Esophagus (tissue), 2 donors: ENCODE data around the gene GNA12. TPM values are rescaled to one million over a fixed set of nuclear protein-coding genes. Genes with fewer than 3 reads are reported as not detected.

ENCODE experiments used
- H3K27ac ChIP-seq, 2 donors: one replicate each; pipeline ENCODE4 v1.5.1; 2013; ENCODE audit warnings: low read depth in 2 of 2, mild to moderate bottlenecking in 2 of 2, inconsistent platforms in 1 of 2, low read length in 1 of 2, moderate library complexity in 1 of 2
- H3K27me3 ChIP-seq, 2 donors: one replicate each; pipeline ENCODE4 v1.6.1; 2013; ENCODE audit warnings: low read length in 2 of 2, control low read depth in 1 of 2, mild to moderate bottlenecking in 1 of 2; ENCODE audit not compliant: insufficient read depth in 2 of 2, control insufficient read depth in 1 of 2
- H3K36me3 ChIP-seq, 2 donors: one replicate each; pipeline ENCODE4 v1.6.1; 2013; ENCODE audit warnings: low read length in 1 of 2; ENCODE audit not compliant: control insufficient read depth in 2 of 2, insufficient read depth in 2 of 2
- H3K4me1 ChIP-seq, 2 donors: one replicate each; pipeline ENCODE4 v1.6.1; 2013; ENCODE audit warnings: low read length in 1 of 2; ENCODE audit not compliant: control insufficient read depth in 2 of 2, insufficient read depth in 2 of 2
- H3K4me3 ChIP-seq, 2 donors: one replicate each; pipeline ENCODE4 v1.5.1; 2013; ENCODE audit warnings: low read length in 2 of 2, mild to moderate bottlenecking in 2 of 2, low read depth in 1 of 2, moderate library complexity in 1 of 2
- H3K9me3 ChIP-seq, 2 donors: one replicate each; pipeline ENCODE4 v1.6.1; 2013; ENCODE audit warnings: mild to moderate bottlenecking in 2 of 2, low read depth in 1 of 2, low read length in 1 of 2, moderate library complexity in 1 of 2; ENCODE audit not compliant: control insufficient read depth in 2 of 2, insufficient read depth in 1 of 2
- WGBS, 2 donors: extraction: QIAGEN DNeasy Blood & Tissue Kit; methylation state at CpG; one replicate each; pipeline ENCODE4 v1.1.7; 2013; 5-methylcytosine and 5-hydroxymethylcytosine counted together
- polyA plus RNA-seq, 2 donors: library from polyadenylated mRNA; stranded (reverse); fragments of 200-250 nt; gene quantifications; one replicate each; pipeline ENCODE4 v1.2.3, GENCODE V29; 2013
- donor health status: healthy with polysubstance abuse.
- donor health status: Bipolar disorder and iron deficiency.

GNA12 gene
- polyA plus RNA-seq, 2 donors, result 2.1 to 5.2 TPM

DNA sequence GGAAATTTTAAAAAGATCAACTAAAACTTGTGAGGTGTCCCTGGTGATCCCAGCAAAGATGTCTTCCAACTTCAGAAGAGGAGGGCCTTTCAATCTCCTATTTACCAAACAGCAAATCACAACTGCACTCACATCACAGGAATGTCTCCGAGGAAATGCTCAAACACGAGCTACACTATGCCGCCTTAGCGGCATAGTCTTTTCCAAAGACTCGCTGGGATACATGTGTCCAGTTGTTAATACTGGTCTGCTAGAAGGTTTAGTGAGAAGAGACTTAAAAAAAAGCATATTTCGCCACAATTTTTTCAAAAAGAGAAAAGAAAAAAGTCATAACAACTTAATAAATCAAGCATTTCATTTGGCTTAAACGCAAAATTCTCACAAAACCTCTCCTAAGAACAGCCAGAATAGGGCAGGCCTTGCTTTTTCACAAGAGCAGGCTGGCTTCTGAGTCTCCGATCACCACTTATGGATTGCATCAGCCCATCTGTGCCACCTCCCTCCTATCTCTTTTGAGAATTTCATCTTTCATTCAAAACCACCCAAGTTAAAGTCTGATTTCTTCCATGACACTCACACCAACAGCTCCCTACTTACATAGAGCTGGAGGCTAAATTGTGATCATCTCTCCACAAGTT lies 66.1 kb downstream of the GNA12 start:
- 90 to 94% methylated on average over 8 of the region's 8 CpGs for WGBS, 2 donors
- no peak overlapping the region for H3K27ac ChIP-seq
- H3K27me3 ChIP-seq, result no peaks in the 10 kb centered on the region

DNA sequence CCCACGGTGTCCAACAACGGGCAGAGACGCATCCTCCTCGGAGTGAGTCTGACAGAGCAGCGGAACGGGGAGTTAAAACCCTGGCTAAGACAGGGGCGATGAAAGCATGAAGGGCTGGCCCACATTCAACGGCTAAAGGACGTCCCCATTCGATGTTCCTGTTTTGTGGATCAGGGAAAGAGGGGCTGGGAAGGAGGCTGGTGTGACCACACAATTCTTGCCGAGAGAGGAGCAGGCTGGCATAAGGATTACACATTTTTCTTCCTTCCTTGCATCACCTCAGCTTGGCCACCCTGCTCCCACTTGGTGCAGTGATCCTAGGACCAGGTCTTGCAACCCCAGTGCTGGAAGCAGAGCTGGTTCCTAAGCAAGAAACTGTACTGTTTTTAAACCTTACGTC lies 67.7 kb downstream of the GNA12 start:
- Histone ChIP-seq H3K27me3 (no peaks in the 10 kb centered on the region), H3K4me1 (no peaks in the 10 kb centered on the region), H3K4me3 (no peak overlapping the region), H3K36me3 (no peaks in the 10 kb centered on the region), H3K9me3 (no peaks in the 10 kb centered on the region), H3K27ac (no peak overlapping the region)
- 96 to 97% methylated on average over 12 of the region's 12 CpGs for WGBS, 2 donors

More for the DNA sequence above, 66.1 kb downstream of the GNA12 start:
- H3K36me3 ChIP-seq, result no peaks in the 10 kb centered on the region
- no peak overlapping the region for H3K4me3 ChIP-seq
- H3K9me3 ChIP-seq, result no peaks in the 10 kb centered on the region
- H3K4me1 ChIP-seq, result no peaks in the 10 kb centered on the region

GRCh38 chr7:2775785-2776184 lies 68.3 kb downstream of the GNA12 start:
- H3K4me1 ChIP-seq, result no peaks in the 10 kb centered on the region
- no peak overlapping the region for H3K4me3 ChIP-seq
- H3K27ac ChIP-seq, result no peak overlapping the region
- no peaks in the 10 kb centered on the region for H3K27me3 ChIP-seq
- WGBS, 2 donors, result 86 to 94% methylated on average over 4 of the region's 4 CpGs
- no peaks in the 10 kb centered on the region for H3K9me3 ChIP-seq
- H3K36me3 ChIP-seq, result no peaks in the 10 kb centered on the region

GRCh38 chr7:2775376-2775775 lies 68.7 kb downstream of the GNA12 start:
- Histone ChIP-seq H3K4me3 (no peak overlapping the region), H3K4me1 (no peaks in the 10 kb centered on the region), H3K36me3 (no peaks in the 10 kb centered on the region), H3K9me3 (no peaks in the 10 kb centered on the region), H3K27me3 (no peaks in the 10 kb centered on the region), H3K27ac (no peak overlapping the region)
- 79 to 86% methylated on average over 14 of the region's 14 CpGs for WGBS, 2 donors

DNA sequence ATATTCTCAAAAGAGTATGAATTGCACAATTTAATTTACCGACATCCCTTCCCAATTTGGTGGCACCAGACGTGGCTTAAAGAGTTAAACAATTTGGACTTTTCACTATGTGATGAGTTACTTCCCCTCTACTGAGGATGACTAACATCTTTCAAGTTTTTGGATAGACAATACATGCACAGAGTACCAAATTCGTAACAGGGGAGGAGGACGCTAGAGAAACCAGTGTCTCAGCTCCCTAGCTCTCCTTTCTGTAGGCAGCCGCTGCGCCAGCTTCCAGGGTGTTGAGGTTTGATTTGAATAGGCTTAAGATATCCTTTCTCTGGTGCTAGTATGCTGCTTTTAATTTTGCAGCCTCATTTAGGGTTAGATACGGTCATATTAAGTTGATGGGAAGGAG lies 69.2 kb downstream of the GNA12 start:
- H3K9me3 ChIP-seq, result no peaks in the 10 kb centered on the region
- no peaks in the 10 kb centered on the region for H3K27me3 ChIP-seq
- H3K4me1 ChIP-seq, result no peaks in the 10 kb centered on the region
- no peak overlapping the region for H3K27ac ChIP-seq
- no peak overlapping the region for H3K4me3 ChIP-seq
- no peaks in the 10 kb centered on the region for H3K36me3 ChIP-seq
- 88 to 92% methylated on average over 7 of the region's 7 CpGs for WGBS, 2 donors

- no peak overlapping the region for H3K27ac ChIP-seq
- no peaks in the 10 kb centered on the region for H3K9me3 ChIP-seq
- H3K36me3 ChIP-seq, result no peaks in the 10 kb centered on the region
- no peaks in the 10 kb centered on the region for H3K27me3 ChIP-seq
- no peak overlapping the region for H3K4me3 ChIP-seq
- no peaks in the 10 kb centered on the region for H3K4me1 ChIP-seq
- WGBS, 2 donors, result 81 to 89% methylated on average over 6 of the region's 6 CpGs
Observed at GRCh38 chr7:2774280-2774679, 69.8 kb downstream of the GNA12 start.

GRCh38 chr7:2773608-2774007 lies 70.5 kb downstream of the GNA12 start:
- no peaks in the 10 kb centered on the region for H3K9me3 ChIP-seq
- no peaks in the 10 kb centered on the region for H3K36me3 ChIP-seq
- 96 to 97% methylated on average over 11 of the region's 11 CpGs for WGBS, 2 donors
- no peak overlapping the region for H3K27ac ChIP-seq
- H3K4me3 ChIP-seq, result no peak overlapping the region
- no peaks in the 10 kb centered on the region for H3K27me3 ChIP-seq
- H3K4me1 ChIP-seq, result no peaks in the 10 kb centered on the region

- no peaks in the 10 kb centered on the region for H3K4me1 ChIP-seq
- no peaks in the 10 kb centered on the region for H3K9me3 ChIP-seq
- H3K27me3 ChIP-seq, result no peaks in the 10 kb centered on the region
- WGBS, 2 donors, result 75 to 81% methylated on average over 6 of the region's 6 CpGs
- H3K4me3 ChIP-seq, result no peak overlapping the region
- no peaks in the 10 kb centered on the region for H3K36me3 ChIP-seq
- H3K27ac ChIP-seq, result no peak overlapping the region
Observed at GRCh38 chr7:2771274-2771731, 72.8 kb downstream of the GNA12 start.

DNA sequence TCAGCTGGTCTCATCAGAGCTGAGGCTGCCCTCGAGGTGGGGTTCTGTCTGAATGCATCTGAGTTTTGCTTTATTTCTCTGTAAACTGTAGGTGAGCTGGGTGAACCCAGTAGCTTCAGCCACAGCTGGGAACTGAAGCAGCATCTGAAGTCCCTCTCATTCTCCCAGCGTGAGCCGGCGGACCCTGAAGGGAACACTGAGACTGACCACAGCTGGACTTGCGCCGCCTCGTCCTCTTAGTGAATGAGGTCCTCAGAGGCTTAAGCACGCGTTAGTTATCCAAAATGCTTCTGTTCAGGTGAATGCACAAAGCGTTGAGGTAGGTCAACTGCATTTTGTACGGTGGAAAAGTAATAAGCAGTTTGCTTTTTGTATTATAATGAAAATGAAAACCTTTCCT lies 79.5 kb downstream of the GNA12 start:
- H3K4me3 ChIP-seq, result no peak overlapping the region

DNA sequence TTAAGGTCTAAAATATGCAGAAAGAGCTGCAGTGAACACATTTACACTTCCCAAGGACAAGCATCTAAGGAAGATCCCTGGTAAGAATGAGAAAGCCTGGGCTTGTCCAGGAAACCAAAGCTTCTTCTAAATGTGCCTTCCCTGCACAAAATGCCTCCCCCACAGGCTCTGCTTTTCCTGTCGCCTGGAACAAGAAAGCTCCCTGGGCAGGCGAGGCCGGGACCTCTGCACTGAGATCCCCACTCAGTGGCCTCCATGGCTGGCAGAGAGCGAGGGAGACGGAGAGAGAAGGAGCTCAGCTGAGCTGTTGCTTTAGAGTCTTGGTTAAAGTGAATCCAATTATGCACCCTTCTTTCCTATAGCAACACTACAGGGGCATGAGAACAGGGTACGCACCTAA lies 80.5 kb downstream of the GNA12 start:
- WGBS, 2 donors, result 70 to 79% methylated on average over 6 of the region's 6 CpGs
- Histone ChIP-seq H3K27ac (peak overlapping the region; percentile 48 to 92), H3K27me3 (no peaks in the 10 kb centered on the region), H3K4me3 (no peak overlapping the region), H3K9me3 (no peaks in the 10 kb centered on the region), H3K4me1 (peaks cover 10 to 11% of the 10 kb centered on the region in 2 donors), H3K36me3 (no peaks in the 10 kb centered on the region)

More for the DNA sequence above, 79.5 kb downstream of the GNA12 start:
- no peaks in the 10 kb centered on the region for H3K36me3 ChIP-seq
- 94 to 98% methylated on average over 11 of the region's 11 CpGs for WGBS, 2 donors
- H3K27ac ChIP-seq, result no peak overlapping the region
- no peaks in the 10 kb centered on the region for H3K27me3 ChIP-seq
- peaks cover 8 to 11% of the 10 kb centered on the region in 2 donors for H3K4me1 ChIP-seq
- H3K9me3 ChIP-seq, result no peaks in the 10 kb centered on the region
